ENCODE measurements around the gene RIMBP2.
A peak's percentile ranks its signal among the peaks of the same experiment; 100 is the strongest.

The RIMBP2 gene

GRCh38 chr12:130704606-130705005 is 11.5 kb downstream of the RIMBP2 start:
- no peaks in the 10 kb centered on the region for H3K27me3 ChIP-seq (ENCODE audit: insufficient read depth, low read length, poor library complexity)
- DNase-seq (no peak), ATAC-seq (ENCODE audit: insufficient read depth, low read depth) (no peak)
- no peaks in the 10 kb centered on the region for H4K20me1 ChIP-seq (ENCODE audit: insufficient read depth, low read length)
- TF ChIP-seq CTCF (IDR thresholded peaks at IDR 0.05; ENCODE audit: borderline replicate concordance, extremely low read depth, low read length, poor library complexity, severe bottlenecking) (no peak), EZH2 (IDR thresholded peaks at IDR 0.05; ENCODE audit: borderline replicate concordance, low read depth, low read length, severe bottlenecking) (no peak)
- H2AFZ ChIP-seq (ENCODE audit: low read depth, low read length): no peak overlapping the region
- no peak overlapping the region for H3K9ac ChIP-seq (ENCODE audit: low read depth, low read length)
- H3K9me3 ChIP-seq (ENCODE audit: insufficient read depth, low read length, severe bottlenecking): no peaks in the 10 kb centered on the region
- H3K79me2 ChIP-seq (ENCODE audit: insufficient read depth, low read length): no peaks in the 10 kb centered on the region
- no peak overlapping the region for H3K4me2 ChIP-seq (ENCODE audit: insufficient read depth, low read length)
- no peaks in the 10 kb centered on the region for H3K4me1 ChIP-seq (ENCODE audit: insufficient read depth, low read length)
- H3K27ac ChIP-seq (ENCODE audit: low read length): no peak overlapping the region
- no peak overlapping the region for H3K4me3 ChIP-seq (ENCODE audit: low read depth in 1 of 2, low read length in 2 of 2)
- H3K36me3 ChIP-seq (ENCODE audit: insufficient read depth, low read length): no peaks in the 10 kb centered on the region

- H4K20me1 ChIP-seq (ENCODE audit: insufficient read depth, low read length): no peaks in the 10 kb centered on the region
- no peaks in the 10 kb centered on the region for H3K79me2 ChIP-seq (ENCODE audit: insufficient read depth, low read length)
- H3K27me3 ChIP-seq (ENCODE audit: insufficient read depth, low read length, poor library complexity): no peaks in the 10 kb centered on the region
- DNase-seq: no peak
- H2AFZ ChIP-seq (ENCODE audit: low read depth, low read length): no peak overlapping the region
- no peak for ATAC-seq (ENCODE audit: insufficient read depth, low read depth)
- TF ChIP-seq CTCF (IDR thresholded peaks at IDR 0.05; ENCODE audit: borderline replicate concordance, extremely low read depth, low read length, poor library complexity, severe bottlenecking) (no peak), EZH2 (IDR thresholded peaks at IDR 0.05; ENCODE audit: borderline replicate concordance, low read depth, low read length, severe bottlenecking) (no peak)
- no peak overlapping the region for H3K27ac ChIP-seq (ENCODE audit: low read length)
- no peaks in the 10 kb centered on the region for H3K4me1 ChIP-seq (ENCODE audit: insufficient read depth, low read length)
- H3K9me3 ChIP-seq (ENCODE audit: insufficient read depth, low read length, severe bottlenecking): no peaks in the 10 kb centered on the region
- no peak overlapping the region for H3K9ac ChIP-seq (ENCODE audit: low read depth, low read length)
- no peak overlapping the region for H3K4me3 ChIP-seq (ENCODE audit: low read depth in 1 of 2, low read length in 2 of 2)
- H3K4me2 ChIP-seq (ENCODE audit: insufficient read depth, low read length): no peak overlapping the region
- H3K36me3 ChIP-seq (ENCODE audit: insufficient read depth, low read length): no peaks in the 10 kb centered on the region
Observed at GRCh38 chr12:130703733-130704375, 12.2 kb downstream of the RIMBP2 start.

- Histone ChIP-seq H3K9ac (ENCODE audit: low read depth, low read length) (no peak overlapping the region), H2AFZ (ENCODE audit: low read depth, low read length) (no peak overlapping the region), H3K79me2 (ENCODE audit: insufficient read depth, low read length) (no peaks in the 10 kb centered on the region), H3K36me3 (ENCODE audit: insufficient read depth, low read length) (no peaks in the 10 kb centered on the region), H3K4me3 (ENCODE audit: low read depth in 1 of 2, low read length in 2 of 2) (no peak overlapping the region), H4K20me1 (ENCODE audit: insufficient read depth, low read length) (no peaks in the 10 kb centered on the region), H3K27ac (ENCODE audit: low read length) (no peak overlapping the region), H3K9me3 (ENCODE audit: insufficient read depth, low read length, severe bottlenecking) (no peaks in the 10 kb centered on the region), H3K4me1 (ENCODE audit: insufficient read depth, low read length) (no peaks in the 10 kb centered on the region), H3K27me3 (ENCODE audit: insufficient read depth, low read length, poor library complexity) (no peaks in the 10 kb centered on the region), H3K4me2 (ENCODE audit: insufficient read depth, low read length) (no peak overlapping the region)
- ATAC-seq (ENCODE audit: insufficient read depth, low read depth) (no peak), DNase-seq (peak; percentile 1)
- no peak for TF ChIP-seq CTCF (IDR thresholded peaks at IDR 0.05; ENCODE audit: borderline replicate concordance, extremely low read depth, low read length, poor library complexity, severe bottlenecking)
- TF ChIP-seq EZH2 (IDR thresholded peaks at IDR 0.05; ENCODE audit: borderline replicate concordance, low read depth, low read length, severe bottlenecking): no peak
Observed at GRCh38 chr12:130702966-130703732, 12.9 kb downstream of the RIMBP2 start.
